ENCODE measurements around the gene WWTR1. TPM values are rescaled to one million over a fixed set of nuclear protein-coding genes. Genes with fewer than 3 reads are reported as not detected.

Gene WWTR1
- total and polyA plus RNA-seq, 2 experiments from 2014 or later: 54.8 to 69.1 TPM

DNA sequence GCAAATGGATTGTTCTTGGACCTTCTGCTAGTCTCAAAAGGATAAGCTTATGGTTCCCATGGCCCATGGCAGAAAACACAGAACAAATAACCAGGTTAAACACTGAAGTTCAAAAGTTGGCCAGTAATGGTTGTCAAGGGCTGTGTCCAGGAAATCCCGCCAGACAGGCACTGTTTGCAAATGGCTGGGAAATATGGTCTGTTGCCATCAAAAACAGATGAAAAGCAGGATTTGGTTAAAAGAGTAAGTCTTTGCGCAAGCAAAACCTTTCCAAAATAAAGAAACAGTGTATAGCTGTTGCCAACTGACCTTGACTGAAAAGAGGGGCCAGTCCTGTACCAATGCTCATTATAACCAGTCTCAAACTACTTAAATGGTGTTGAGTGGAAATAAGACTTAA lies 58.6 kb downstream of the WWTR1 start:
- TF ChIP-seq, protein P1, sequence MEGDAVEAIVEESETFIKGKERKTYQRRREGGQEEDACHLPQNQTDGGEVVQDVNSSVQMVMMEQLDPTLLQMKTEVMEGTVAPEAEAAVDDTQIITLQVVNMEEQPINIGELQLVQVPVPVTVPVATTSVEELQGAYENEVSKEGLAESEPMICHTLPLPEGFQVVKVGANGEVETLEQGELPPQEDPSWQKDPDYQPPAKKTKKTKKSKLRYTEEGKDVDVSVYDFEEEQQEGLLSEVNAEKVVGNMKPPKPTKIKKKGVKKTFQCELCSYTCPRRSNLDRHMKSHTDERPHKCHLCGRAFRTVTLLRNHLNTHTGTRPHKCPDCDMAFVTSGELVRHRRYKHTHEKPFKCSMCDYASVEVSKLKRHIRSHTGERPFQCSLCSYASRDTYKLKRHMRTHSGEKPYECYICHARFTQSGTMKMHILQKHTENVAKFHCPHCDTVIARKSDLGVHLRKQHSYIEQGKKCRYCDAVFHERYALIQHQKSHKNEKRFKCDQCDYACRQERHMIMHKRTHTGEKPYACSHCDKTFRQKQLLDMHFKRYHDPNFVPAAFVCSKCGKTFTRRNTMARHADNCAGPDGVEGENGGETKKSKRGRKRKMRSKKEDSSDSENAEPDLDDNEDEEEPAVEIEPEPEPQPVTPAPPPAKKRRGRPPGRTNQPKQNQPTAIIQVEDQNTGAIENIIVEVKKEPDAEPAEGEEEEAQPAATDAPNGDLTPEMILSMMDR (IDR thresholded peaks at IDR 0.05; ENCODE audit: low read depth, low read length): no peak
- H3K4me3 ChIP-seq: no peak overlapping the region
- no peaks in the 10 kb centered on the region for H3K27me3 ChIP-seq
- H3K27ac ChIP-seq: no peak overlapping the region
- H3K36me3 ChIP-seq: no peaks in the 10 kb centered on the region
- H3K9me3 ChIP-seq (ENCODE audit: low read depth): no peaks in the 10 kb centered on the region
- peak in 1 of 2 donors; percentile 68 for DNase-seq (ENCODE audit: low read depth in 1 of 2, low spot score in 1 of 2)
- H3K4me1 ChIP-seq (ENCODE audit: low read depth): peaks cover 31% of the 10 kb centered on the region

DNA sequence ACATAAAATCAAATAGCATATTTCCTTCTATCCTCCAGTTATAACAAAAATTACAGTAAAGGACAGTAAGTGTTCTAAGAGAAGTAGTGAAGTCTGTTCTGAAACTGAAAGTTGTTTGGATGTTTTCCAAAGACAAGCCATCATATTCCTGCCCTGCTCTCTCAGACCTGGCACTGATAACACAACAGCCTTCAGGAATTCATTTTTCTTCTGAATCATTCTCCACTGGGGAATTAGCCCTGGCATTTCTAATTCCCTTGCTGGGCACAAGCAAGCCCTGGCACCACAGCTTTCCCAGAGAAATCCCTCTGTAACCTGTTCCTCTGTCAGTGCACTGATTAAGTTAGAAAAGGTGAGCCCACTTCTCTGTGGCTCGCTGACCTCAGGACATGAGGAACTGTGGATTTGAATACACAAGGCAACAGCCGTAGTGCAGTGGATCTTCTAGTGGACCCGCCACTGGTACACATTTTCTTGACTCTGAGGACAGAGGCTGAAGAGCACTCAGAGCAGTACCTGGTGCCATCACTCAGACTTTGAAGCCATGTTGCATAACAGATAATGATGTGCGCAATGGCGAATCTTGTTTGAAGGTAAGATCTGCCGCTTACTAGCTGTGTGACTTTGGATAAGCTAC lies 61.6 kb downstream of the WWTR1 start:
- H3K36me3 ChIP-seq: no peaks in the 10 kb centered on the region
- H3K27me3 ChIP-seq: no peaks in the 10 kb centered on the region
- no peaks in the 10 kb centered on the region for H3K9me3 ChIP-seq (ENCODE audit: low read depth)

GRCh38 chr3:149593418-149594160 lies 64.2 kb downstream of the WWTR1 start:
- Histone ChIP-seq H3K27ac (no peak overlapping the region), H3K36me3 (no peaks in the 10 kb centered on the region), H3K4me3 (no peak overlapping the region), H3K9me3 (ENCODE audit: low read depth) (no peaks in the 10 kb centered on the region), H3K27me3 (no peaks in the 10 kb centered on the region), H3K4me1 (ENCODE audit: low read depth) (peaks cover 29% of the 10 kb centered on the region)
- TF ChIP-seq, protein P1 (IDR thresholded peaks at IDR 0.05; ENCODE audit: low read depth, low read length): no peak
- no peak for DNase-seq (ENCODE audit: low read depth in 1 of 2, low spot score in 1 of 2)

More for the DNA sequence above, 61.6 kb downstream of the WWTR1 start:
- DNase-seq (ENCODE audit: low read depth in 1 of 2, low spot score in 1 of 2): peak in 1 of 2 donors; percentile 55
- Histone ChIP-seq H3K4me3 (no peak overlapping the region), H3K4me1 (ENCODE audit: low read depth) (peaks cover 25% of the 10 kb centered on the region), H3K27ac (peak overlapping the region; percentile 8)
- TF ChIP-seq, protein P1 (IDR thresholded peaks at IDR 0.05; ENCODE audit: low read depth, low read length): no peak

- Histone ChIP-seq H3K27me3 (no peaks in the 10 kb centered on the region), H3K4me3 (no peak overlapping the region), H3K36me3 (no peaks in the 10 kb centered on the region), H3K4me1 (ENCODE audit: low read depth) (peaks cover 29% of the 10 kb centered on the region), H3K27ac (peak overlapping the region; percentile 7), H3K9me3 (ENCODE audit: low read depth) (no peaks in the 10 kb centered on the region)
- TF ChIP-seq, protein P1 (IDR thresholded peaks at IDR 0.05; ENCODE audit: low read depth, low read length): no peak
- DNase-seq (ENCODE audit: low read depth in 1 of 2, low spot score in 1 of 2): no peak
Measured at GRCh38 chr3:149592758-149593240, 65.0 kb downstream of the WWTR1 start.

DNA sequence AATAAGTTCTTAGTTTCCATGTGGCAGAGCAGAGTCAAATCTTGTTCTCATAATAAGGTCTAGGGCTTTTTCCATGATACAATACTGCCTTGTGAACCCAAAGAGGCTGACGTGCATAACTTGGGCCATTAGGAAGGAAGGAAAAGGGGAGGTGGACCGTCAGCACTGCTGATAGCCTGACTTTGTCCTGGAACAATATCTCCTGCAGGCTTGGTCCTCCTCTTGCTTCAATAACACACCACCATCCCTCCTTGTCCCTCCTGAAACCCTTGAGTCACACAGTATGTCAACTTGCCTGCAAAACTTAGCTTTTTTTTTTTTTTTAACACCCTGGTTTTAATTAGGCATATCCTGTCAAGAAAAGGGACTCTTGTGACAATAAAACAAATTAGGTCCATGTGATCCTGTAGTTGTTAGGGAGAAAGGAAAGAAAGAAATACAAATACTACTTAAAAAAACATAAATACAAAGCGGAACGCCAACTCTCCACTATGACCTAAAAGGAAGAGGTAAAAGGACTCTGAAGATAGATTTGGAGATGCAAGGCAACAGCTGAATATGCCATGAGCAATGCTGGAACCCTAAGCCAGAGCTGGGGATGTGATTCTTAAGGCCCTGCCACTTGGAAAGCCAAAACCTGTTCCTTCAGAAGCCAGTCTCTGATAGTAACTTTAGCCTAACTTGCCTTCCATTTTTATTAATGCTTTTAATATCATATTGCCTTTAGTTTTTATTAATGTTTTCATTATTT lies 67.0 kb downstream of the WWTR1 start:
- H3K36me3 ChIP-seq: no peaks in the 10 kb centered on the region
- H3K9me3 ChIP-seq (ENCODE audit: low read depth): no peaks in the 10 kb centered on the region
- H3K27ac ChIP-seq: no peak overlapping the region
- TF ChIP-seq, protein P1 (IDR thresholded peaks at IDR 0.05; ENCODE audit: low read depth, low read length): no peak
- no peak overlapping the region for H3K4me3 ChIP-seq
- DNase-seq (ENCODE audit: low read depth in 1 of 2, low spot score in 1 of 2): no peak
- H3K27me3 ChIP-seq: no peaks in the 10 kb centered on the region
- peaks cover 27% of the 10 kb centered on the region for H3K4me1 ChIP-seq (ENCODE audit: low read depth)

Data from cardiac muscle cell (in vitro differentiated cells and primary cell).